Transverse colon (tissue), 4 donors: Measurements from ENCODE around the gene FOXP1. TPM values are rescaled to one million over a fixed set of nuclear protein-coding genes. Genes with fewer than 3 reads are reported as not detected.
"Not testable (repeated sequence)": the region's sequence is repeated elsewhere in the genome, so short reads cannot be mapped to it uniquely, and the experiment has no call there.

Experiments
- DNase-seq: peaks from one replicate; pipeline ENCODE4 v3.0.0-alpha.2; 2019
- H3K27ac ChIP-seq, 4 donors: fragments of 200-600 bp; sonication (generic); 2 replicates each; pipeline ENCODE4 v1.5.1; 2016 to 2018; ENCODE audit warnings: inconsistent platforms in 4 of 4
- H3K27me3 ChIP-seq: fragments of 200-600 bp; sonication (generic); 2 replicates; pipeline ENCODE4 v1.5.1; 2017; ENCODE audit warnings: inconsistent platforms
- H3K36me3 ChIP-seq, 4 donors: fragments of 200-600 bp; sonication (generic); 2 replicates each; pipeline ENCODE4 v1.5.1; 2017 to 2019; ENCODE audit warnings: inconsistent platforms in 4 of 4
- H3K4me1 ChIP-seq, 4 donors: fragments of 200-600 bp; sonication (generic); 2 replicates each; pipeline ENCODE4 v1.5.1; 2017 to 2020; ENCODE audit warnings: inconsistent platforms in 4 of 4
- H3K4me3 ChIP-seq, 4 donors: fragments of 200-600 bp; sonication (generic); 1 replicate in 1 of 4; 2 replicates in 3 of 4; pipeline versions ENCODE4 v1.5.1 to v1.6.1; 2017 to 2019; ENCODE audit warnings: inconsistent platforms in 4 of 4
- H3K9me3 ChIP-seq, 2 donors: fragments of 200-600 bp; sonication (generic); 2 replicates each; pipeline ENCODE4 v1.5.1; 2017 to 2019; ENCODE audit warnings: inconsistent platforms in 2 of 2
- CTCF ChIP-seq, 5 experiments: fragments of 200-600 bp in 3 of 5; fragments of 450-650 bp in 2 of 5; sonication (generic) in 3 of 5; IDR thresholded peaks; 1 replicate in 2 of 5; 2 replicates in 3 of 5; pipeline ENCODE4 v1.5.1; 2016 to 2017; ENCODE audit warnings: antibody characterized with exemption in 5 of 5, inconsistent platforms in 3 of 5, mild to moderate bottlenecking in 2 of 5, moderate library complexity in 1 of 5
- EP300 ChIP-seq: sonication (generic); formaldehyde crosslinking; IDR thresholded peaks from one replicate; pipeline ENCODE4 v1.6.1; 2017; ENCODE audit warnings: antibody characterized with exemption, low read depth
- POLR2A ChIP-seq: fragments of 450-650 bp; IDR thresholded peaks from one replicate; pipeline ENCODE4 v1.6.1; 2016; ENCODE audit warnings: antibody characterized with exemption, mild to moderate bottlenecking, moderate library complexity
- POLR2AphosphoS5 ChIP-seq, 3 donors: sonication (generic); formaldehyde crosslinking; IDR thresholded peaks; one replicate each; pipeline ENCODE4 v1.6.1; 2016; ENCODE audit warnings: antibody characterized with exemption in 3 of 3
- WGBS, 2 donors: methylation state at CpG; one replicate each; pipeline ENCODE4 v1.1.5; 2018; ENCODE audit warnings: low coverage in 1 of 2; 5-methylcytosine and 5-hydroxymethylcytosine counted together
- in situ Hi-C, 4 donors: fragments of 200-750 bp; cut with MboI; loops; one replicate each; pipeline versions ENCODE4 v1.15.0 to v1.15.1; 2017; ENCODE audit warnings: low sequenced_read_pairs in 3 of 4, low pct_ligation_motif_present in 1 of 4, low pct_unique_long_range_greater_than_20kb in 1 of 4
- intact Hi-C: fragments of 100-400 bp; cut with DNase I; formaldehyde crosslinking; loops from one replicate; pipeline ENCODE4 v1.15.1; 2023; ENCODE audit warnings: low total_unique reads
- total RNA-seq, 4 donors: library from RNA; depleted of rRNA; stranded (reverse); fragments of >200 nt; gene quantifications; one replicate each; pipeline ENCODE4 v1.1.0, GENCODE V29; 2016

FOXP1 gene
- total RNA-seq, 4 donors from 2014 or later, result 102 to 260 (median 150) TPM

GRCh38 chr3:71016178-71016845 lies 567.2 kb downstream of the FOXP1 start:
- Histone ChIP-seq H3K4me3 (no peak overlapping the region), H3K4me1 (peaks cover 8 to 47% (median 13%) of the 10 kb centered on the region in 4 donors), H3K27ac (peak overlapping the region; percentile 10 to 64 (median 33)), H3K27me3 (no peaks in the 10 kb centered on the region), H3K9me3 (no peaks in the 10 kb centered on the region), H3K36me3 (peaks cover 0 to 14% (median 5%) of the 10 kb centered on the region in 4 donors)
- no peak for TF ChIP-seq POLR2A
- DNase-seq, result no peak
- in situ Hi-C loops (loop anchor here in 1 of 4 donors (25.0 kb wide), 1 partner anchor 571 kb away; the partner anchor contains the start of gene FOXP1), intact Hi-C loops (no loop called here)
- 47 to 60% methylated on average over 10 of the region's 10 CpGs for WGBS, 2 donors

- H3K9me3 ChIP-seq, DNase-seq, H3K27ac ChIP-seq, H3K27me3 ChIP-seq, intact Hi-C loops, H3K4me3 ChIP-seq: not testable (repeated sequence)
- peaks cover 15 to 58% (median 17%) of the 10 kb centered on the region in 4 donors for H3K4me1 ChIP-seq
- 94 to 100% methylated on average over 5 to 6 of the region's 6 CpGs for WGBS, 2 donors
- H3K36me3 ChIP-seq, result peaks cover 0 to 14% (median 5%) of the 10 kb centered on the region in 4 donors
- in situ Hi-C loops, result loop anchor here in 1 of 4 donors (25.0 kb wide), 1 partner anchor 573 kb away; the partner anchor contains the start of gene FOXP1
These were observed 568.9 kb downstream of the FOXP1 start for GRCh38 chr3:71014616-71015015.

GRCh38 chr3:71012971-71013370 lies 570.6 kb downstream of the FOXP1 start:
- Histone ChIP-seq H3K27ac (no peak overlapping the region), H3K4me1 (peaks cover 20 to 71% (median 28%) of the 10 kb centered on the region in 4 donors), H3K36me3 (peaks cover 0 to 14% (median 5%) of the 10 kb centered on the region in 4 donors), H3K9me3 (no peaks in the 10 kb centered on the region), H3K4me3 (no peak overlapping the region), H3K27me3 (no peaks in the 10 kb centered on the region)
- DNase-seq, result no peak
- 92 to 100% methylated on average over 1 of the region's 1 CpG for WGBS, 2 donors
- in situ Hi-C loops, result loop anchor here in 1 of 4 donors (25.0 kb wide), 1 partner anchor 574 kb away; the partner anchor contains the start of gene FOXP1
- TF ChIP-seq POLR2A (no peak), EP300 (no peak), CTCF (IDR thresholded peaks at IDR 0.05) (no peak), POLR2AphosphoS5 (IDR thresholded peaks at IDR 0.05) (no peak)
- intact Hi-C loops, result no loop called here

GRCh38 chr3:71011565-71012287 lies 571.8 kb downstream of the FOXP1 start:
- H3K4me3 ChIP-seq, result no peak overlapping the region
- H3K36me3 ChIP-seq, result peaks cover 0 to 14% (median 5%) of the 10 kb centered on the region in 4 donors
- WGBS, 2 donors, result 71 to 78% methylated on average over 6 of the region's 6 CpGs
- peaks cover 26 to 71% (median 36%) of the 10 kb centered on the region in 4 donors for H3K4me1 ChIP-seq
- H3K27me3 ChIP-seq, result no peaks in the 10 kb centered on the region
- intact Hi-C loops, result no loop called here
- no peaks in the 10 kb centered on the region for H3K9me3 ChIP-seq
- TF ChIP-seq EP300 (no peak), POLR2AphosphoS5 (IDR thresholded peaks at IDR 0.05) (no peak), CTCF (IDR thresholded peaks at IDR 0.05) (no peak), POLR2A (no peak)
- peak overlapping the region in 1 of 4 donors; percentile 31 for H3K27ac ChIP-seq
- no peak for DNase-seq
- in situ Hi-C loops, result loop anchor here in 1 of 4 donors (25.0 kb wide), 1 partner anchor 576 kb away; the partner anchor contains the start of gene FOXP1
